IMR-90 (cell line): Measurements from ENCODE around the gene SELENOH.
A peak's percentile ranks its signal among the peaks of the same experiment; 100 is the strongest.

Experiments used
- BHLHE40 ChIP-seq: fragments of 150-350 bp; IDR thresholded peaks from 2 replicates; pipeline ENCODE4 v1.6.1; 2016; ENCODE audit warnings: mild to moderate bottlenecking, low read depth, low read length
- CEBPB ChIP-seq: IDR thresholded peaks from 2 replicates; pipeline ENCODE4 v1.6.1; 2012; ENCODE audit warnings: low read depth, low read length, improper control_type of control experiment
- CTCF ChIP-seq: conservative IDR thresholded peaks from 2 replicates; pipeline ENCODE4 v1.5.1; 2012; ENCODE audit warnings: mild to moderate bottlenecking, low read depth, low read length, improper control_type of control experiment
- ELK1 ChIP-seq: fragments of 150-350 bp; IDR thresholded peaks from 2 replicates; pipeline ENCODE4 v1.6.1; 2016; ENCODE audit warnings: low read depth, mild to moderate bottlenecking, low read length, moderate library complexity, borderline replicate concordance
- FOS ChIP-seq: fragments of 150-350 bp; IDR thresholded peaks from 2 replicates; pipeline ENCODE4 v1.6.1; 2016; ENCODE audit warnings: low read depth, low read length
- MAFK ChIP-seq: IDR thresholded peaks from 2 replicates; pipeline ENCODE4 v1.6.1; 2012; ENCODE audit warnings: low read depth, low read length, improper control_type of control experiment
- MAZ ChIP-seq: IDR thresholded peaks from 2 replicates; pipeline ENCODE4 v1.6.1; 2012; ENCODE audit warnings: low read depth, mild to moderate bottlenecking, low read length, improper control_type of control experiment, moderate library complexity, borderline replicate concordance
- POLR2A ChIP-seq: IDR thresholded peaks from 2 replicates; pipeline ENCODE4 v1.6.1; 2012; ENCODE audit warnings: mild to moderate bottlenecking, low read depth, low read length
- RAD21 ChIP-seq: IDR thresholded peaks from 2 replicates; pipeline ENCODE4 v1.6.1; 2012; ENCODE audit warnings: low read length, improper control_type of control experiment
- RFX5 ChIP-seq: IDR thresholded peaks from 2 replicates; pipeline ENCODE4 v1.8.0; 2012; ENCODE audit warnings: low read depth, mild to moderate bottlenecking, low read length, moderate library complexity
- SMC3 ChIP-seq: fragments of 150-350 bp; IDR thresholded peaks from 2 replicates; pipeline ENCODE4 v1.6.1; 2016; ENCODE audit warnings: low read depth, mild to moderate bottlenecking, antibody characterized with exemption, low read length, moderate library complexity
- TF ChIP-seq, protein P1 (sequence below): fragments of 150-350 bp; IDR thresholded peaks from 2 replicates; pipeline ENCODE4 v1.6.1; 2017; ENCODE audit warnings: mild to moderate bottlenecking, antibody characterized with exemption, low read length, low read depth

DNA sequence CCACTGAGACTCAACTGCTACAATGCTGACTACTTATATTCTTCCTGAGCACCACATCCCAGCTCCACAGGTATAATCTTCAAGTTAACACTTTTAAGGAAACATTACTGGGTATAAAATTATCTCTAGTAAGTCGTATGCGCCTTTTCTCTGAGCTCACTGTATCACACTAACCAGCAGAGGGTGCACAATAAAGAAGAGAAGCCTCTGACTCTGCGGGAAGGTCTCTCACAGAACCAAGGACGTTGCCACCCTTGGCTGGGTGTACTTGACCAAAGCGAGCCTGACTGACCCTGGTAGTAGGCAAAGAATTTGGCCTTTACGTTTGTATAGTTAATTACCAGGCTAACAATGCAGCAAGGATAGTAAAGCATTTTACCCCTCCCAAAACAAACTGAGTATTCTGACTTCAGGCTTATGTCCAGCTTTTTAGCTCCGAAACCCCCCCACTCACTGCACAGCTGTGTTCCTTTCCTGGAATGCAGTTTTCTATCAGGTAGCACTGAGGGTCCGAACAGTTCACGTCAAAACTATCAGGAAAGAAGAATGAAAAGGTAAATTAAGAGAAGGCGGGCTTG is 10.5 kb downstream of the SELENOH start, which contains the start of gene BTBD18:
- TF ChIP-seq CTCF (peak; percentile 58), MAZ (no peak), RAD21 (peak; percentile 64), SMC3 (peak; percentile 70), POLR2A (no peak), FOS (no peak), BHLHE40 (no peak), CEBPB (no peak), MAFK (no peak), ELK1 (no peak), RFX5 (no peak)
- TF ChIP-seq, protein P1, sequence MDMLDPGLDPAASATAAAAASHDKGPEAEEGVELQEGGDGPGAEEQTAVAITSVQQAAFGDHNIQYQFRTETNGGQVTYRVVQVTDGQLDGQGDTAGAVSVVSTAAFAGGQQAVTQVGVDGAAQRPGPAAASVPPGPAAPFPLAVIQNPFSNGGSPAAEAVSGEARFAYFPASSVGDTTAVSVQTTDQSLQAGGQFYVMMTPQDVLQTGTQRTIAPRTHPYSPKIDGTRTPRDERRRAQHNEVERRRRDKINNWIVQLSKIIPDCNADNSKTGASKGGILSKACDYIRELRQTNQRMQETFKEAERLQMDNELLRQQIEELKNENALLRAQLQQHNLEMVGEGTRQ, result no peak
